IMR-90 (cell line): ENCODE data around the gene CFAP61. TPM values are rescaled to one million over a fixed set of nuclear protein-coding genes. Genes with fewer than 3 reads are reported as not detected.

ENCODE experiments used
- ATAC-seq: fragments of 200-7000 bp; cut with Tn5 transposase; 2 replicates; pipeline ENCODE4 v1.9.1; 2020; ENCODE audit warnings: low read depth, mild to moderate bottlenecking, moderate library complexity
- BruUV-seq: library from RNA; stranded (reverse); fragments of 400-500 nt; replicated peaks from 2 replicates; lab custom pipeline; 2021; lab: Mats Ljungman, UMichigan
- CTCF ChIA-PET: fragments of 300-600 bp; formaldehyde crosslinking; extraction: SDS; loops from one replicate; lab custom pipeline; 2021; ENCODE audit warnings: antibody characterized with exemption; lab: Yijun Ruan, JAX
- POLR2A ChIA-PET: fragments of 300-600 bp; sonication (Branson Sonifier 250); formaldehyde crosslinking; loops from one replicate; lab custom pipeline; 2022; ENCODE audit warnings: antibody characterized with exemption; ENCODE audit not compliant: unreplicated experiment; lab: Charles Lee
- DNase-seq: peaks from one replicate; pipeline ENCODE4 v3.0.0; 2013
- H2AFZ ChIP-seq: replicated peaks from 2 replicates; pipeline ENCODE3; 2013; ENCODE audit warnings: low read length, mild to moderate bottlenecking; ENCODE audit not compliant: poor library complexity
- H2AK5ac ChIP-seq: 2 replicates; pipeline ENCODE4 v1.6.1; 2013; ENCODE audit warnings: low read depth, low read length, inconsistent platforms
- H2AK9ac ChIP-seq: replicated peaks from 2 replicates; pipeline ENCODE3; 2013; ENCODE audit warnings: mild to moderate bottlenecking, low read depth, low read length, moderate library complexity; ENCODE audit not compliant: poor library complexity
- H2BK120ac ChIP-seq: 2 replicates; pipeline ENCODE4 v1.6.1; 2013; ENCODE audit warnings: low read depth, low read length, inconsistent platforms
- H2BK15ac ChIP-seq: 3 replicates; pipeline ENCODE4 v1.6.1; 2013; ENCODE audit warnings: low read depth, low read length, inconsistent platforms
- H2BK20ac ChIP-seq: 2 replicates; pipeline ENCODE4 v1.6.1; 2013; ENCODE audit warnings: low read depth, mild to moderate bottlenecking, inconsistent platforms, low read length, moderate library complexity
- H2BK5ac ChIP-seq: 2 replicates; pipeline ENCODE4 v1.6.1; 2013; ENCODE audit warnings: mild to moderate bottlenecking, low read depth, low read length, inconsistent platforms; ENCODE audit not compliant: poor library complexity, severe bottlenecking
- H3K14ac ChIP-seq: replicated peaks from 2 replicates; pipeline ENCODE4 v1.6.1; 2013; ENCODE audit warnings: low read depth, low read length, inconsistent platforms
- H3K18ac ChIP-seq: 2 replicates; pipeline ENCODE4 v1.6.1; 2013; ENCODE audit warnings: low read depth, low read length, control low read depth
- H3K23ac ChIP-seq: 2 replicates; pipeline ENCODE4 v1.6.1; 2013; ENCODE audit warnings: low read depth, low read length, inconsistent platforms
- H3K27ac ChIP-seq: 2 replicates; pipeline ENCODE4 v1.5.1; 2013; ENCODE audit warnings: mild to moderate bottlenecking, control low read depth, low read length; ENCODE audit not compliant: insufficient read depth
- H3K27me3 ChIP-seq: 2 replicates; pipeline ENCODE4 v1.6.1; 2013; ENCODE audit warnings: low read length; ENCODE audit not compliant: control insufficient read depth, insufficient read depth
- H3K36me3 ChIP-seq: 2 replicates; pipeline ENCODE4 v1.6.1; 2013; ENCODE audit warnings: low read length, mixed read lengths; ENCODE audit not compliant: control insufficient read depth, insufficient read depth
- H3K4ac ChIP-seq: 2 replicates; pipeline ENCODE4 v1.6.1; 2013; ENCODE audit warnings: low read depth, low read length, inconsistent platforms
- H3K4me1 ChIP-seq: 2 replicates; pipeline ENCODE4 v1.6.1; 2013; ENCODE audit warnings: low read length, mixed read lengths; ENCODE audit not compliant: control insufficient read depth, insufficient read depth
- H3K4me2 ChIP-seq: 2 replicates; pipeline ENCODE4 v1.6.1; 2013; ENCODE audit warnings: low read depth, mild to moderate bottlenecking, control low read depth, low read length, moderate library complexity
- H3K4me3 ChIP-seq: 2 replicates; pipeline ENCODE4 v1.5.1; 2013; ENCODE audit warnings: low read depth, mild to moderate bottlenecking, control low read depth, low read length, moderate library complexity; ENCODE audit not compliant: insufficient read depth
- H3K56ac ChIP-seq: 2 replicates; pipeline ENCODE4 v1.6.1; 2013; ENCODE audit warnings: low read length, inconsistent platforms; ENCODE audit not compliant: insufficient read depth; ENCODE audit errors: extremely low read depth
- H3K79me1 ChIP-seq, 2 experiments: 2 replicates each; pipeline ENCODE4 v1.6.1; 2013; ENCODE audit warnings: low read length in 2 of 2, inconsistent platforms in 1 of 2, low read depth in 1 of 2
- H3K9ac ChIP-seq: 2 replicates; pipeline ENCODE4 v1.6.1; 2013; ENCODE audit warnings: low read depth, low read length, control low read depth
- H3K9me1 ChIP-seq: 2 replicates; pipeline ENCODE4 v1.6.1; 2013; ENCODE audit warnings: low read length, inconsistent platforms; ENCODE audit not compliant: insufficient read depth
- H3K9me3 ChIP-seq: 2 replicates; pipeline ENCODE4 v1.6.1; 2013; ENCODE audit warnings: low read length; ENCODE audit not compliant: control insufficient read depth, insufficient read depth
- H4K20me1 ChIP-seq: 2 replicates; pipeline ENCODE4 v1.6.1; 2013; ENCODE audit warnings: low read length, inconsistent platforms; ENCODE audit not compliant: insufficient read depth
- H4K5ac ChIP-seq: 2 replicates; pipeline ENCODE4 v1.6.1; 2013; ENCODE audit warnings: mild to moderate bottlenecking, low read depth, low read length, control low read depth
- H4K8ac ChIP-seq, 2 experiments: 2 replicates each; pipeline ENCODE4 v1.6.1; 2013; ENCODE audit warnings: low read depth in 2 of 2, low read length in 2 of 2, control low read depth in 1 of 2, inconsistent platforms in 1 of 2
- H4K91ac ChIP-seq: 2 replicates; pipeline ENCODE4 v1.6.1; 2013; ENCODE audit warnings: low read depth, low read length, inconsistent platforms; ENCODE audit not compliant: insufficient read depth
- BHLHE40 ChIP-seq: fragments of 150-350 bp; IDR thresholded peaks from 2 replicates; pipeline ENCODE4 v1.6.1; 2016; ENCODE audit warnings: mild to moderate bottlenecking, low read depth, low read length
- CEBPB ChIP-seq: IDR thresholded peaks from 2 replicates; pipeline ENCODE4 v1.6.1; 2012; ENCODE audit warnings: low read depth, low read length, improper control_type of control experiment
- CHD1 ChIP-seq: IDR thresholded peaks from 2 replicates; pipeline ENCODE4 v1.6.1; 2012; ENCODE audit warnings: low read depth, low read length, improper control_type of control experiment
- ELK1 ChIP-seq: fragments of 150-350 bp; IDR thresholded peaks from 2 replicates; pipeline ENCODE4 v1.6.1; 2016; ENCODE audit warnings: low read depth, mild to moderate bottlenecking, low read length, moderate library complexity, borderline replicate concordance
- FOS ChIP-seq: fragments of 150-350 bp; IDR thresholded peaks from 2 replicates; pipeline ENCODE4 v1.6.1; 2016; ENCODE audit warnings: low read depth, low read length
- MAFK ChIP-seq: IDR thresholded peaks from 2 replicates; pipeline ENCODE4 v1.6.1; 2012; ENCODE audit warnings: low read depth, low read length, improper control_type of control experiment
- MAZ ChIP-seq: IDR thresholded peaks from 2 replicates; pipeline ENCODE4 v1.6.1; 2012; ENCODE audit warnings: low read depth, mild to moderate bottlenecking, low read length, improper control_type of control experiment, moderate library complexity, borderline replicate concordance
- MXI1 ChIP-seq: IDR thresholded peaks from 2 replicates; pipeline ENCODE4 v1.6.1; 2012; ENCODE audit warnings: low read depth, mild to moderate bottlenecking, low read length, moderate library complexity, borderline replicate concordance
- NFE2L2 ChIP-seq: fragments of 150-350 bp; IDR thresholded peaks from 2 replicates; pipeline ENCODE4 v1.6.1; 2016; ENCODE audit warnings: low read depth, mild to moderate bottlenecking, low read length
- POLR2A ChIP-seq: IDR thresholded peaks from 2 replicates; pipeline ENCODE4 v1.6.1; 2012; ENCODE audit warnings: mild to moderate bottlenecking, low read depth, low read length
- RAD21 ChIP-seq: IDR thresholded peaks from 2 replicates; pipeline ENCODE4 v1.6.1; 2012; ENCODE audit warnings: low read length, improper control_type of control experiment
- RCOR1 ChIP-seq: IDR thresholded peaks from 2 replicates; pipeline ENCODE4 v1.6.1; 2012; ENCODE audit warnings: mild to moderate bottlenecking, low read length, improper control_type of control experiment; ENCODE audit not compliant: insufficient replicate concordance
- RFX5 ChIP-seq: IDR thresholded peaks from 2 replicates; pipeline ENCODE4 v1.8.0; 2012; ENCODE audit warnings: low read depth, mild to moderate bottlenecking, low read length, moderate library complexity
- SMC3 ChIP-seq: fragments of 150-350 bp; IDR thresholded peaks from 2 replicates; pipeline ENCODE4 v1.6.1; 2016; ENCODE audit warnings: low read depth, mild to moderate bottlenecking, antibody characterized with exemption, low read length, moderate library complexity
- WGBS, 2 experiments: methylation state at CpG; one replicate each; pipeline versions ENCODE4 v1.1.5 to v1.1.7; 2013; ENCODE audit warnings: missing lambda C conversion rate in 2 of 2; ENCODE audit not compliant: insufficient read length in 1 of 2; ENCODE audit errors: extremely low coverage in 2 of 2; 5-methylcytosine and 5-hydroxymethylcytosine counted together
- dilution Hi-C: fragments of 300-500 bp; cut with HindIII; formaldehyde crosslinking; loops from one replicate; pipeline ENCODE4 v1.14.3; 2018; ENCODE audit warnings: low sequenced_read_pairs; ENCODE audit not compliant: unreplicated experiment
- in situ Hi-C: fragments of 300-500 bp; cut with MboI; formaldehyde crosslinking; loops from 3 replicates; pipeline ENCODE4 v1.14.3; 2019; ENCODE audit warnings: low sequenced_read_pairs, inconsistent platforms, mixed read lengths
- intact Hi-C: fragments of 100-400 bp; cut with micrococcal nuclease; formaldehyde crosslinking; loops from 2 replicates; pipeline ENCODE4 v1.10.0; 2022
- polyA plus RNA-seq, 3 experiments: library from polyadenylated mRNA; depleted of rRNA; stranded (reverse); fragments of >200 nt; gene quantifications; 2 replicates each; pipeline ENCODE4 v1.2.3, GENCODE V29; 2012; ENCODE audit warnings: low replicate concordance in 1 of 3
- total RNA-seq: library from RNA; depleted of rRNA; stranded (reverse); fragments of >200 nt; gene quantifications from 2 replicates; pipeline ENCODE4 v1.2.3, GENCODE V29; 2012
- TF ChIP-seq, protein P1 (sequence below): fragments of 150-350 bp; IDR thresholded peaks from 2 replicates; pipeline ENCODE4 v1.6.1; 2017; ENCODE audit warnings: mild to moderate bottlenecking, antibody characterized with exemption, low read length, low read depth
- TF ChIP-seq, protein P2 (sequence below): conservative IDR thresholded peaks from 2 replicates; pipeline ENCODE4 v1.5.1; 2012; ENCODE audit warnings: mild to moderate bottlenecking, low read depth, low read length, improper control_type of control experiment

Gene CFAP61
- total and polyA plus RNA-seq, 2 of the 4 experiments (the other 2 are of a cell fraction): 0.07 TPM; not detected in 1

- no peak overlapping the region for H2AK9ac ChIP-seq
- H3K9me3 ChIP-seq: no peaks in the 10 kb centered on the region; the same call in 1 of the 2 replicates
- POLR2A ChIA-PET: no interaction called here
- no peak overlapping the region for H3K14ac ChIP-seq
- intact Hi-C loops: no loop called here
- H2AFZ ChIP-seq: no peak overlapping the region
- H3K23ac ChIP-seq: no peak overlapping the region
- H3K27ac ChIP-seq: no peak overlapping the region
- no peak overlapping the region for H4K91ac ChIP-seq
- H3K79me1 ChIP-seq: no peaks in the 10 kb centered on the region
- no peak overlapping the region for H3K4ac ChIP-seq
- no peak overlapping the region for H3K18ac ChIP-seq
- H4K20me1 ChIP-seq: no peaks in the 10 kb centered on the region
- ATAC-seq (no peak), DNase-seq (no peak)
- BruUV-seq: no TSS peak
- peaks cover 91% of the 10 kb centered on the region for H3K27me3 ChIP-seq
- H3K36me3 ChIP-seq: no peaks in the 10 kb centered on the region
- TF ChIP-seq BHLHE40 (no peak), RCOR1 (no peak), RAD21 (no peak), ELK1 (no peak), POLR2A (no peak), CHD1 (no peak), RFX5 (no peak), NFE2L2 (no peak), CEBPB (no peak), MXI1 (no peak), MAFK (no peak), SMC3 (no peak), FOS (no peak), MAZ (no peak)
- TF ChIP-seq, protein P1, sequence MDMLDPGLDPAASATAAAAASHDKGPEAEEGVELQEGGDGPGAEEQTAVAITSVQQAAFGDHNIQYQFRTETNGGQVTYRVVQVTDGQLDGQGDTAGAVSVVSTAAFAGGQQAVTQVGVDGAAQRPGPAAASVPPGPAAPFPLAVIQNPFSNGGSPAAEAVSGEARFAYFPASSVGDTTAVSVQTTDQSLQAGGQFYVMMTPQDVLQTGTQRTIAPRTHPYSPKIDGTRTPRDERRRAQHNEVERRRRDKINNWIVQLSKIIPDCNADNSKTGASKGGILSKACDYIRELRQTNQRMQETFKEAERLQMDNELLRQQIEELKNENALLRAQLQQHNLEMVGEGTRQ: no peak
- TF ChIP-seq, protein P2, sequence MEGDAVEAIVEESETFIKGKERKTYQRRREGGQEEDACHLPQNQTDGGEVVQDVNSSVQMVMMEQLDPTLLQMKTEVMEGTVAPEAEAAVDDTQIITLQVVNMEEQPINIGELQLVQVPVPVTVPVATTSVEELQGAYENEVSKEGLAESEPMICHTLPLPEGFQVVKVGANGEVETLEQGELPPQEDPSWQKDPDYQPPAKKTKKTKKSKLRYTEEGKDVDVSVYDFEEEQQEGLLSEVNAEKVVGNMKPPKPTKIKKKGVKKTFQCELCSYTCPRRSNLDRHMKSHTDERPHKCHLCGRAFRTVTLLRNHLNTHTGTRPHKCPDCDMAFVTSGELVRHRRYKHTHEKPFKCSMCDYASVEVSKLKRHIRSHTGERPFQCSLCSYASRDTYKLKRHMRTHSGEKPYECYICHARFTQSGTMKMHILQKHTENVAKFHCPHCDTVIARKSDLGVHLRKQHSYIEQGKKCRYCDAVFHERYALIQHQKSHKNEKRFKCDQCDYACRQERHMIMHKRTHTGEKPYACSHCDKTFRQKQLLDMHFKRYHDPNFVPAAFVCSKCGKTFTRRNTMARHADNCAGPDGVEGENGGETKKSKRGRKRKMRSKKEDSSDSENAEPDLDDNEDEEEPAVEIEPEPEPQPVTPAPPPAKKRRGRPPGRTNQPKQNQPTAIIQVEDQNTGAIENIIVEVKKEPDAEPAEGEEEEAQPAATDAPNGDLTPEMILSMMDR: no peak
- no CpG with 5 or more reads among the region's 3 CpGs for WGBS, 2 experiments
- H2BK15ac ChIP-seq: no peak overlapping the region
- H3K4me2 ChIP-seq: no peak overlapping the region
- no peak overlapping the region for H2BK120ac ChIP-seq
- H4K8ac ChIP-seq: no peak overlapping the region
- no peaks in the 10 kb centered on the region for H3K9me1 ChIP-seq
- peaks cover 2% of the 10 kb centered on the region; the same call in 1 of the 2 replicates for H3K4me1 ChIP-seq
- dilution Hi-C loops: no loop called here
- H2BK5ac ChIP-seq: no peak overlapping the region
- no peak overlapping the region for H4K5ac ChIP-seq
- no peak overlapping the region for H3K9ac ChIP-seq
- H3K56ac ChIP-seq: no peak overlapping the region
- H2AK5ac ChIP-seq: no peak overlapping the region
- in situ Hi-C loops: no loop called here
- H3K4me3 ChIP-seq: no peak overlapping the region
- H2BK20ac ChIP-seq: no peak overlapping the region
- CTCF ChIA-PET: interaction anchor here (0.6 to 1.6 kb wide), 4 partner anchors 12 to 106 kb away, joined by 4 to 8 read pairs (median 4); no protein-coding TSS in a partner anchor
Observed at GRCh38 chr20:20371681-20372080, 319.3 kb downstream of the CFAP61 start.
